Esophagus muscularis mucosa (tissue), 4 donors: ENCODE measurements around the gene DDAH1.

Experiments
- EP300 ChIP-seq: sonication (generic); formaldehyde crosslinking; IDR thresholded peaks from one replicate; pipeline ENCODE4 v1.6.1; 2017; ENCODE audit warnings: antibody characterized with exemption
- POLR2A ChIP-seq: fragments of 450-650 bp; IDR thresholded peaks from one replicate; pipeline ENCODE4 v1.6.1; 2017; ENCODE audit warnings: antibody characterized with exemption, moderate library complexity, mild to moderate bottlenecking, low read depth
- POLR2AphosphoS5 ChIP-seq, 2 donors: sonication (generic); formaldehyde crosslinking; IDR thresholded peaks; one replicate each; pipeline ENCODE4 v1.6.1; 2017; ENCODE audit warnings: antibody characterized with exemption in 2 of 2
- TF ChIP-seq, protein P1 (sequence below), 3 experiments: fragments of 200-600 bp in 2 of 3; fragments of 450-650 bp in 1 of 3; sonication (generic) in 2 of 3; IDR thresholded peaks; one replicate each; pipeline ENCODE4 v1.5.1; 2017 to 2019; ENCODE audit warnings: antibody characterized with exemption in 3 of 3, mild to moderate bottlenecking in 2 of 3, moderate library complexity in 1 of 3

DNA sequence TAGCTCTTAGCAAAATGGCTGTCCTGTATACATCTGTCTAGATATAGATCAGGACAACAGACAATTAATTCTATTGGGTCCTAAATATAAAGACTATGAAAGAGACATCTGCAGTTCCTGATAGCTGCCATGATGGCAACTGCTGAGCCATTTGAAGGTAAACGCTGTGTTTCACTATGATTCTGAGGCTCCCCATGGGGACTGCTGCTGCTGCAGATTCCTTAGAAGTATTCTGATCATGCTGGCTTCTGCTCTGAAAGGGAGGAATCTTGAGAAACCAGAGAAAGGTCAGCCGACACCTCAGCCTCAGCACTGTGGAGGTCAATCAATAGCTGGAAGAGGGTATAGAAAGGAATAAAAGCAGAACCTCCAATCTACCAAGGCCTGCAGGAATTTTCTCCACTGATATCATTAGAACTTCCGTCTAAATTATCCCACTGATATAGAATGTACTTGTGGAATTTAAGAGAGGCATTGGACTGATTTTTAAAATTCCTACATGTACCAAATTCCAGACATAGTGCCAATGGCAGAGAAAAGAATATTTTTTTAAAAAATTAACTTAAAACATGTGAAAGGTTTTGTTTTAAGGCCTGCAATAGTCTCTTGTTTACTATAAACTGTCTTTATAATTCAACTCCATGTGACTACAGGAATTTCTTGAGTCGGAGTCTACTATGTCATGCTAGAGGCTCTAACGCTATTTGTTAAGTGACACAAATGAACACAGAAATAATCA lies 53.2 kb downstream of the DDAH1 start:
- TF ChIP-seq, protein P1, sequence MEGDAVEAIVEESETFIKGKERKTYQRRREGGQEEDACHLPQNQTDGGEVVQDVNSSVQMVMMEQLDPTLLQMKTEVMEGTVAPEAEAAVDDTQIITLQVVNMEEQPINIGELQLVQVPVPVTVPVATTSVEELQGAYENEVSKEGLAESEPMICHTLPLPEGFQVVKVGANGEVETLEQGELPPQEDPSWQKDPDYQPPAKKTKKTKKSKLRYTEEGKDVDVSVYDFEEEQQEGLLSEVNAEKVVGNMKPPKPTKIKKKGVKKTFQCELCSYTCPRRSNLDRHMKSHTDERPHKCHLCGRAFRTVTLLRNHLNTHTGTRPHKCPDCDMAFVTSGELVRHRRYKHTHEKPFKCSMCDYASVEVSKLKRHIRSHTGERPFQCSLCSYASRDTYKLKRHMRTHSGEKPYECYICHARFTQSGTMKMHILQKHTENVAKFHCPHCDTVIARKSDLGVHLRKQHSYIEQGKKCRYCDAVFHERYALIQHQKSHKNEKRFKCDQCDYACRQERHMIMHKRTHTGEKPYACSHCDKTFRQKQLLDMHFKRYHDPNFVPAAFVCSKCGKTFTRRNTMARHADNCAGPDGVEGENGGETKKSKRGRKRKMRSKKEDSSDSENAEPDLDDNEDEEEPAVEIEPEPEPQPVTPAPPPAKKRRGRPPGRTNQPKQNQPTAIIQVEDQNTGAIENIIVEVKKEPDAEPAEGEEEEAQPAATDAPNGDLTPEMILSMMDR (IDR thresholded peaks at IDR 0.05) = no peak
- no peak for TF ChIP-seq POLR2A
- no peak for TF ChIP-seq EP300
- TF ChIP-seq POLR2AphosphoS5 (IDR thresholded peaks at IDR 0.05) = no peak
